ENCODE data around the gene PTPN14.

PTPN14 gene

GRCh38 chr1:214476229-214476985 lies 75.0 kb downstream of the PTPN14 start:
- DNase-seq (ENCODE audit: low read depth in 2 of 2), result no peak

DNA sequence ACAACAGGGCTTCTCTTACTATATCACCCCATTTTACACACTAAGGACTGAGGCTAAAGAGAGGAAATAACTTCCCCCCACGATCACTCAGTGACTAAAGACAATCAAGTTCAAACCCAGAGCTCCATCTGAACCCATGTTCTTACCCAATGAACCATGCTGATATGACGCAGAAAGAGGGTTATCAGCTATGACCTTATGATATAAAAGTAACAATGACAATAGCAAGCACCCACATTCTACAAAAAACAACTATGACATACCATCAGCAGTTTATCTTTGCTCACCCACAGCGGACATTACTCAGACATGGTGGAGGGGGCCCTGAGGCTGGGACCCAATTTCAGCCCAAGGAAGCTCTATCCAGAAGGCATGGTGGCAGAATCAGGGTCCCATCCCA lies 75.7 kb downstream of the PTPN14 start:
- no peak for DNase-seq (ENCODE audit: low read depth in 2 of 2)

DNA sequence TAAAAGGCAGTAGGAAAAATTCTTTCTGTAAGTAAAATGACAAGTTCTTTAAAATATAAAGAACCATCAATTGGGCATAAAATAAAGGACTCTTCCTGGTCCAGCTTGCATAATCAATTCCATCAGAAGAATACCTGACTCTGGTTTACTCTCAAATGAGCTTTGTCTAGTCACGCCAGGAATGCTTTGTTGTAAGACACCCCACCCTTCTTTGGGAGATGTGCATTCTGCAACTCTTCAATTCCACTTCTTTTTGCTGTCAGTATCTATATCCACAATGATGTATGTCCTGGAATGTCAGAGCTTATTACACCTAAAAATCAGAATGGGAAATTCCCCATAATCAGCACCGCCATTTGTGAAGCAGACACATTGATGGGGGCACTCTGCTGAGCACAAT lies 76.1 kb downstream of the PTPN14 start:
- DNase-seq (ENCODE audit: low read depth in 2 of 2), result no peak

DNA sequence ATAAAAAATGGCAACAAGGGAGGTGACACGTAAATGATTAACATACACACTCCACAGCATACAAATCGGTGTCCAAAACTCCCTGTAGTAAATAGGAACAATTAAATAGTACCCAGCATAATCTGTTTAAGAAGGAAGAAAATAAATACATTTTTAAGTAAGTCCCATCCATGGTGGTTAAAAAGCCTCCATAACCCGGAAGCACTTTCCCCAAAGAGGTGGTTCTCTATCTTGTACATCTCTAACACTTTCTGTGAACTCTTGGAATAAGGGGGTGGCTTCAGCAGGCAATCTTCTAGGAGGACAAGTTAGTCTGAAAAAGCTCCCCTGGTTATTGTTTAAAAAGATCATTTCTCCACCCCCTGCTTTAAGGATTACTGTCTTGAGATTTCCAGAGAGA lies 76.9 kb downstream of the PTPN14 start:
- no peak for DNase-seq (ENCODE audit: low read depth in 2 of 2)

DNA sequence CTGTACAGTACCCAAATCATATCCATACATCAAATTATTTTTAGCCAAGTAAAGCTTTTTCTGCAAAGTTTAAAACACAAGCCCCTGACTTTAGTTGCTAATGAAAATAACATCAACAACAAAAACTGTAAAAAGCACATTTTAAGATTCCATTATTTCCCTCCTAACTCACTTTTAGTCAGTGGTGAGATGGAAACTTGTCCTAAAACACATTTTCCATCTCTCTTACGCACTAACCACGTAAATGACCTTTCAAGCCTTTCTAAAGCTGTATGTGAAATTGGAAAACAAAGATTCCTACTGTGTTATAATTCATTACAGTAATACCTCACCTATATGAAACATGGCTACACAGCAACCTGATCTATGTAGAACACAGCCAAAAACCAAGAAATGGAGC lies 77.5 kb downstream of the PTPN14 start:
- no peak for DNase-seq (ENCODE audit: low read depth in 2 of 2)

GRCh38 chr1:214473387-214473786 lies 78.0 kb downstream of the PTPN14 start:
- no peak for DNase-seq (ENCODE audit: low read depth in 2 of 2)

DNA sequence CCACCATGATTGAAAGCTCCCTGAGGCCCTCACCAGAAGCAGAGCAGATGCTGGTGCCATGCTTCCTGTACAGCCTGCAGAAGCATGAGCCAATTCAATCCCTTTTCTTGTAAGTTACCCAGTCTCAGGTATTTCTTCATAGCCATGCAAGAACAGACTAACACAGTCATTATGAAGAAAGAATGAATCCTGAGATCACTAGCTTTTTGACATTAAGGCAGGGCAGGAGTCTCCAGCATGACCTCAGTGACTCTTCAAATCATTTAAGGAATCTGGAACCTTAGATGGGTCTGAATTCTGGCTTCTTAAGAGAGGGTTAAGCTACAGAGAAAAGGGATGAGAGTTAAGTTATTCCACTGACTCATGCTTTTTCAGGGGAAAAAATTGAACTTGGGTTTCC lies 79.0 kb downstream of the PTPN14 start:
- DNase-seq (ENCODE audit: low read depth in 2 of 2), result no peak

DNA sequence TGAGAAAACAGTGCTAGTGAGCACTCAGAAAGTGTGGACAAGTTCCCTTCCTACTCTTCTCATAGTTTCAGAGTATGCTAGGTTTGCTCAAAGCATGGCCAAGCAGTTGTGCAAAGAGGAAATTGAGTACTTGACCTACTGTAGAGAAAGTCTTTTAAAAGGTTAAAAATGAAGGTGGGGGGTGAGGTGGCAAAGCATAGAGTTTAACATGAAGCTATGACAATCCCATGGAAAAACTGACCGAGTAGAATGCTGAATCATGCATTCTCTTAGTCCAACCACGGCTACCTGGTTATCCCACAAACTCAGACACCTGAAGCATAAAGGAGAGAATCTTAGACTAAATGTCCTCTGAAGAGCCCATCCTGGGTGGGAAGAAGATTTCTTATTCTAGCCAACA lies 79.9 kb downstream of the PTPN14 start:
- DNase-seq (ENCODE audit: low read depth in 2 of 2), result no peak

DNA sequence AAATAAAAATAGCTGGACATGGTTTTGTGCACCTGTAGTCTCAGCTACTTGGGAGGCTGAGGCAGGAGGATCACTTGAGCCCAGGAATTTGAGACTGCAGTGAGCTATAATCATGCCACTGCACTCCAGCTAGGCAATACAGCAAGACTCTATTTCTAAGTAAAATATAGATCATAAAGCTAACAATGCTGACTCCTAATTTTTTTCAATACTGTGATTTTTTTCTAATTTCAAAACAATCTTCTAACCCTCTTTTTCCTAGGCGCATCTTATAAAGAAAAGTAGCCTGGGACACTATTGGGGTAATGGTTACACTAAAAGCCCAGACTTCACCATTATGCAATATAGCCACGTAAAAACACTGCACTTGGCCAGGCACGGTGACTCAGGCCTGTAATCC lies 81.3 kb downstream of the PTPN14 start:
- no peak for DNase-seq (ENCODE audit: low read depth in 2 of 2)

DNA sequence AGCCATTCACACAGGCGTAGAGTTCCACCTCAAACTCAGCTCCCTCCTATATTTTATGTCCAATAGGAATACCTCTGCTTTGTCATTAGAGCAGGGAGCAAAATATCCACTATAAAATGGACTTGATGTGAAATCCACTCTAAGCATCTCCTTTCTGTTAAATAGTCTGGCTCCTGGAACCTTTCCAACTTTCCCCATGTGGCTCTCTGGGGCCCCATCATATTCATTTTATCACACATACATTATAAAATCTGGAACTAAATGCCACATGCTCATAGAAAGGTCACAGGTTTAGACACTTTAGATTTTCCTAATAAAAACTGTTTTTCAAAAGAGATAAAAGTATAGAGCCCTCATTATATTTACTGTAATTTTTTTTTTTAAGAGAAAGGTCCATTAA lies 82.1 kb downstream of the PTPN14 start:
- no peak for DNase-seq (ENCODE audit: low read depth in 2 of 2)

- no peak for DNase-seq (ENCODE audit: low read depth in 2 of 2)
Observed at GRCh38 chr1:214467078-214467585, 84.3 kb downstream of the PTPN14 start.

DNA sequence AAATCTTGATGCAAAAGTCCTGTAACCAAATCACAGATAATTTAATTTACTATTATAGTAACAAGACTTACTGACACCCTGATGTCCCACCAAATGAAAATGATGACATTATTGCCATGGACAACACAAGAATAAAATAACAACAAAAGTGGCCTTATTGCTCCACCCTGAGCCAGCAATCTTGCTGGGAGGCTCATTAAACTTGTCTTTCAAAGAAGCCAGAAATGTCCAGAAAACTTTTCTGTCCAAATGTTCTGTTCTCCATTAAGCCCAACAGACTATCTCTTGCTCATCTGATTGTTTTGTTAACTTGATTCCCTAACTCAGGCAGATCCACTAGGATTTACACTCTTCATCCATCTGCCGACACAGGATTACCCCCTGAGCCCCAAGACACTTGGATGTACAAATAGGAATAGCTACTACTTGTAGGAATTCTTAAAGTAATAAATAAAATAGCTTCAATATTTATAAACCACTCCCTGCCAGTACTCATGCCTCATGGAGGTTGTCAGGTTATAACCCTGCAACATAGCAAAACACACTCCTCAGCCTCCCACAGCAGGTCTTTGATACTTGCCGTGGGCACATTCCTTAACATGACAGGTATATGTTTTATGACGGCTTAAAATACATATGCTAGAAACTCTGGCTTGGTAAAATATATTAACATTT lies 84.9 kb downstream of the PTPN14 start:
- DNase-seq (ENCODE audit: low read depth in 2 of 2), result no peak

DNA sequence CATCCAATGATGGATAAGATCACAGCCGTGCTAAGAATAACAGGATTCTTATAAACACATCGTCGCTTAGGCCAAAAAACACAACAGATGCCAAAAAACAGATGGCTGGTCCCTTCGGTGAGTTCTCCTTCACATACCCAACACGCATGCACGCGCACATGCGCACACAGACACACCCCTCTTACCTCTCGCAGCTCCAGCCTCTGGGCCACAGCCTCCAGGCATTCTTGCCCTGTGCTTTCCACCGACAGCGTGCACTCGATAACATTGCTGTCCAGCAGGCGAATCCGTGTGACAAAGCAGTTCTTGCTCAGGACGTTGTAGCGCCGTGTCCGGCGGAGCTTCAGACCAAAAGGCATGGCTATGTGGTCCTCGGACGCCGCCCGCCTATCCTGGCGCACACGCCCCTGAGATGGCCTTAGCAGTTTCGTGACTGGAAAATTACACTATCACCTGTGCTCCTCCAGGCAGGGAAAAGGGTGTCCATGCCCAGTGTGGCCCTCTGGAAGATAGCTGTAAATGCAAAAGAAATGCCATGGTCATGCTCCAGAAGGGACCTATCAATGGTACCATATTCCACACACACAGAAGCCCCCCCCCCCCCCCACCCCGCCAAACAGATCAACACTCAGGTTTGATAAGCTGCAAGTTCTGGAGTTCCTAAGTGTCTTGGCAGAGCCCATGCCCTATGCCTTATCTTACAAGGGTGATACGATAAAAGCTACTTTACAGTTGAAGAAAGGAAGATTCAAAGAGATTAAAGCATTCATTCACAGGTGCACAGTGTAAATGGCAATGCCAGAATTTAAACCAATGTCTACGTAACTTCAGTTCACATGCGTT lies 86.7 kb downstream of the PTPN14 start:
- DNase-seq (ENCODE audit: low read depth in 2 of 2), result no peak

DNA sequence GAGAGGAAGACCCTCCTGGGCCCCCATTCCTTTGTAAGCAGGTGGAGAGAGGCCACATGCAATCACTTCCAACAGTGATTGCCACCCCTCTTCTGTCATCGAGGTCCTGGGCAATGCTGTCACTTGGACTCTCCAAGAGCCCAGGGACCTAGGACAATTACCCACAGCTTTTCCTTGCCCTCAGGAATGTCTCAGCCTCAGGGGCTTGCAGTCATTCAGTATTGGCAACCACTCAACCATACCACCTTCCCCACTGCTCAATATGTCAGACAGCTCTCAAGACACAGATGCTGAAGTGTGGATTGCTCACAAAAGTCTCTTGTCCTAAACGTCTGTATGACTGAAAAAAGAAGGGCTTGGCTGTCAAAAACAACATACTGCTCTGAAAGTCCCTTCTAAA lies 87.8 kb downstream of the PTPN14 start:
- no peak for DNase-seq (ENCODE audit: low read depth in 2 of 2)

- DNase-seq (ENCODE audit: low read depth in 2 of 2), result no peak
Observed at GRCh38 chr1:214462882-214463281, 88.5 kb downstream of the PTPN14 start.

GRCh38 chr1:214461305-214461704 lies 90.1 kb downstream of the PTPN14 start:
- DNase-seq (ENCODE audit: low read depth in 2 of 2), result no peak

- DNase-seq (ENCODE audit: low read depth in 2 of 2), result no peak
Observed at GRCh38 chr1:214460304-214460916, 91.0 kb downstream of the PTPN14 start.

DNA sequence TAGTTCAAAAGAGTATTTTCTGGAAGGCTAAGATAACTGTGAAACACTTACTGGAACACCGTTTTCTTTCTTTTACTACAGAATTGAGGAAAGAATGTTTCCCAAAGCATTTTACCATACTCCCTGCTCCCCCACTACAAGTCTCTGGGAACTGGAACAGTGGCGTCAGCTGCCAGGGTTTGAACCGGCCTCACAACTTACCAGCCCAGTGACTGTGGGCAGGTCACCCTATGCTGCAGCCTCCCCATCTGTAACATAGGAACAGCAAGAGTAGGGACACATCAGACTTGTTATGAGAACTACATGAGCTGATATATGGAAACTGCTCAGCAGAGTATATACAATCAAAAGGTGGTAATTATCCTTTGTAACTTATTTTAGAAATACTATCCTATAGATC lies 91.5 kb downstream of the PTPN14 start:
- DNase-seq (ENCODE audit: low read depth in 2 of 2), result no peak

GRCh38 chr1:214458541-214458940 lies 92.9 kb downstream of the PTPN14 start:
- no peak for DNase-seq (ENCODE audit: low read depth in 2 of 2)

DNA sequence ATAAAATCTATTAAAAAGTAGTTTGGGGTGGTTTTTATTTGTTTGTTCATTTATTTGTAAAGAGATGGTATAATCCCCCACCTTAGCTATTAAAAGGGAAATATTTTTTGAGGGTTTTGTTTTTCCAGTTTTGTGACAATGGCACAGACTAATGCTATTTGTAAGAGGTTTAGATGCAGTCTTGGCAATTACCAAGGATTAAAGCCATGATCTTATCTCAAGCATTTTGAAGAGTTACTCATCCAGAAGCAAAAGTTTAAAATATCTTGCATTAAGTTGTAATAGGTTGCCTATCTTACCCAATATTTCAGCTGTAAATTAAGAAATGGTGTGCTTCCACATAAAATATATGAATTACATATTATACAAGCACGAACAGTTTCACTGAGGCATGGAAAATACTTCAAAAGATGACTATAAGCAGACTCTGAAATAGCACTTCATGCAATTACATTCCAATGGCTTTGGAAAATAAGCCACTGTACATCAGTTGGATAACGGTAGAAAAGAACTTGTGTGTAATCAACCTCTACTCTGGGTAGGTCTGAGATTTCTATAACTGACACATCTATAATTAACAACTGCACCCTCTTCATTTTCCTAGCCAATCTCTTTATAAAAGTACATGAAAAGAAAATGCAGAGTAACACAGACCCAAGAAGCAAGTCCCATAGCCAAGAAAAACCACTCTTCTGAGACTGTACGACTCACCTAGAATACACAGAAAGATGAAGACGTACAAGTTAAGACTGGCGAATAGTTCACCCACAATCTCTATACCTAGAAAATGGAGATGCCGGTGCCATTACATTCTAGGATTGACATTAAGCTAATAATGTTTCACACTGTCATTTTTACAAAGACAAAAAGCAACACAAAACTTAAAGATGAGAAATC lies 95.2 kb downstream of the PTPN14 start:
- no peak for DNase-seq (ENCODE audit: low read depth in 2 of 2)

DNA sequence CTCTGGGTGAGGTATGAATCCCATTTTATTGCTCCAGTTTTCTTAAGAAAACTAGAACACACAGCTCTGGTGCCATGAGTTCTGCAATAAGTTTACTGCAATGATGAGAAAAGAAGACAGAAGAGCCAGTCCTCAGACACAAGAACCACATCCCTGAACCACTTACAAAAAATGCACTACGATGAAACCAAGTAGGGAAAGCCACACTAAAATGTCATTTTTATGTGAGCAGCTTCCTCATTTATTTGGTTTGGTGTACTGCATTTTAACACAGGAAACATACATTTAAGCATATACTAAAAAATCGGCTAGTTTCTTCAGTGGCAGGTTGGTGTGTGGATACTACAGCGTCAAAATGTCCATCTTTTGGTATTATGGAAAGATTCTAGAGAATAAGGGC lies 95.9 kb downstream of the PTPN14 start:
- no peak for DNase-seq (ENCODE audit: low read depth in 2 of 2)
